Mesodermal cell (in vitro differentiated cells): ENCODE measurements around the gene LARGE1.

Experiments
- H3K27ac ChIP-seq: 2 replicates; pipeline ENCODE4 v1.7.0; 2013; ENCODE audit warnings: mild to moderate bottlenecking, low read depth, low read length, moderate library complexity; ENCODE audit not compliant: severe bottlenecking
- H3K36me3 ChIP-seq: 2 replicates; pipeline ENCODE4 v1.7.1; 2013; ENCODE audit warnings: mild to moderate bottlenecking, low read length, moderate library complexity; ENCODE audit not compliant: control insufficient read depth, insufficient read depth
- H3K4me1 ChIP-seq: one replicate; pipeline ENCODE4 v1.7.1; 2013; ENCODE audit warnings: mild to moderate bottlenecking, low read length; ENCODE audit not compliant: insufficient read depth, control insufficient read depth, poor library complexity, severe bottlenecking
- H3K4me3 ChIP-seq: 2 replicates; pipeline ENCODE4 v1.7.0; 2013; ENCODE audit warnings: low read length, control low read depth, mild to moderate bottlenecking; ENCODE audit not compliant: insufficient read depth, poor library complexity, severe bottlenecking; ENCODE audit errors: extremely low read depth
- H3K9me3 ChIP-seq: 2 replicates; pipeline ENCODE4 v1.7.1; 2013; ENCODE audit warnings: mild to moderate bottlenecking, low read length, moderate library complexity; ENCODE audit not compliant: control insufficient read depth
- WGBS, 2 experiments: methylation state at CpG; one replicate each; pipeline ENCODE4 v1.1.5; 2013; ENCODE audit warnings: missing lambda C conversion rate in 2 of 2; ENCODE audit not compliant: insufficient coverage in 2 of 2; 5-methylcytosine and 5-hydroxymethylcytosine counted together

The LARGE1 gene

DNA sequence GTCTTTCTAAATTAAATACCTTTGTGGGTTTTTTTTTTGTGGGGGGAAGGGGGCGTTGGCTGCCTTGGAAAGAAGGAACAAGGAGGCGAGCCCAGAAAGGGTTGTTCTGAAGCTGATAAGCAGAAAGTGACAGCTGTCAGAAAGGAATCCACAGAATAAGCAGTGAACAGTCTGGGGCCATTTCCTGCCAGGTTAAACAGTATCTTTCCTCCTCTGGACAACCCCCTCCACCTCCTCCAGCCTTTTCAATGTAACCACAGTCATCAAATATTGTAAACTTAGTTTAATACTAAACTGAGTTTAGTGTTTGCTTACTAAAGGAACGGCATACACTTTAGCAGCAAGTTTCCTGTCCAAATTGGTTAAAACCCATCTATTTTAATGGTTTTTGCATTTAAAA, 590.9 kb downstream of the LARGE1 start:
- 88 to 100% methylated on average over 1 of the region's 3 CpGs for WGBS, 2 experiments
- peaks cover 16% of the 10 kb centered on the region for H3K4me1 ChIP-seq

DNA sequence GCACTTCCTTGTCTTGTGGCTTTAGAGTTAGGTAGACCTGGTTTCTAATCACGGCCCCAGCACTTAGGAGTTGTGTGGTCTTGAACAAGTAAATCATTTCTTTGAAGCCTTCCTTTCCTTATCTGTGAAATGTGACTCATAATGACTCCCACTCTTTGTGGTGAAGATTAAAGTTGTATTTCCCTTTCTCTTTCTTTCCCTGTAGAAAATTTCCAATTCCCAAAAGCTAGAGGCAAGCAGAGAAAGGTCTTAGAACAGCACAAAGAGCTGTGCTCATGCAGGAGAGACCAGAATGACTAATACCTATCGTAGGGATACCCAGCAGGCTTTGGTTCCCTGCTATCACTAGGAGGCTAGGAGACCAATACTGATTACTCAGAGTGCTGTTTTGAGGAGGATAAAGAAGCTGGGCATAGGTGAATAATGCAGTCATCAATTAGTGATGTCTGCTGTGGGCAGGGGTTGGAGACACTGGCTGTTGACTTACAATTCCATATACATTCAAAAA, 591.4 kb downstream of the LARGE1 start:
- 80 to 83% methylated on average over 1 of the region's 2 CpGs for WGBS, 2 experiments

More for the DNA sequence above, 590.9 kb downstream of the LARGE1 start:
- Histone ChIP-seq H3K27ac (peak overlapping the region; percentile 11), H3K9me3 (peaks cover 9% of the 10 kb centered on the region), H3K4me3 (no peak overlapping the region), H3K36me3 (peaks cover 21% of the 10 kb centered on the region)

DNA sequence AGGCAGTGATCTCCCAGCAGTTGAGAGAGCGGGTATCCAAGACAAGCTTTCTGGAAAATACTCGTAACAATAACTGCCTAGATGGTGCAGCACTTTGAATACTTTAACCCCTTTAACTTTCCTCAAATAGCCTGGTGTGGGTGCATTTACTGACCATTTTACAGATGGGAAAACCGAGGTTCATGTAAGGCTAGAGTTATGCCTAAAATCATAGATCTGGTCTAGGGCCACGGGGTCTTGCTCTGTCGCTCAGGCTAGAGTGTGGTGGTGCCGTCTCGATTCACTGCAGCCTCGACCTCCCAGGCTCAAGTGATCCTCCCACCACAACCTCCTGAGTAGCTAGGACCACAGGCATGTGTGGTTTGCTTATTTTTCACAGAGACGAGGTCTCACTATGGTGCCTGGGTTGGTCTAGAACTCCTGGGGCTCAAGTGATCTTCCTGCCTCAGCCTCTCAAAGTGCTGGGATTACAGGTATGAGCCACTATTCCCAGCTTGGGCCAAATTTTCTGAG, 592.9 kb downstream of the LARGE1 start:
- Histone ChIP-seq H3K4me1 (peaks cover 16% of the 10 kb centered on the region), H3K9me3 (peaks cover 9% of the 10 kb centered on the region), H3K36me3 (peaks cover 17% of the 10 kb centered on the region), H3K4me3 (no peak overlapping the region), H3K27ac (no peak overlapping the region)
- WGBS, 2 experiments: 87 to 91% methylated on average over 4 to 8 of the region's 9 CpGs

More for the DNA sequence above, 591.4 kb downstream of the LARGE1 start:
- peak overlapping the region; percentile 11 for H3K27ac ChIP-seq
- peaks cover 21% of the 10 kb centered on the region for H3K36me3 ChIP-seq
- peaks cover 16% of the 10 kb centered on the region for H3K4me1 ChIP-seq
- H3K9me3 ChIP-seq: peaks cover 9% of the 10 kb centered on the region
- no peak overlapping the region for H3K4me3 ChIP-seq

DNA sequence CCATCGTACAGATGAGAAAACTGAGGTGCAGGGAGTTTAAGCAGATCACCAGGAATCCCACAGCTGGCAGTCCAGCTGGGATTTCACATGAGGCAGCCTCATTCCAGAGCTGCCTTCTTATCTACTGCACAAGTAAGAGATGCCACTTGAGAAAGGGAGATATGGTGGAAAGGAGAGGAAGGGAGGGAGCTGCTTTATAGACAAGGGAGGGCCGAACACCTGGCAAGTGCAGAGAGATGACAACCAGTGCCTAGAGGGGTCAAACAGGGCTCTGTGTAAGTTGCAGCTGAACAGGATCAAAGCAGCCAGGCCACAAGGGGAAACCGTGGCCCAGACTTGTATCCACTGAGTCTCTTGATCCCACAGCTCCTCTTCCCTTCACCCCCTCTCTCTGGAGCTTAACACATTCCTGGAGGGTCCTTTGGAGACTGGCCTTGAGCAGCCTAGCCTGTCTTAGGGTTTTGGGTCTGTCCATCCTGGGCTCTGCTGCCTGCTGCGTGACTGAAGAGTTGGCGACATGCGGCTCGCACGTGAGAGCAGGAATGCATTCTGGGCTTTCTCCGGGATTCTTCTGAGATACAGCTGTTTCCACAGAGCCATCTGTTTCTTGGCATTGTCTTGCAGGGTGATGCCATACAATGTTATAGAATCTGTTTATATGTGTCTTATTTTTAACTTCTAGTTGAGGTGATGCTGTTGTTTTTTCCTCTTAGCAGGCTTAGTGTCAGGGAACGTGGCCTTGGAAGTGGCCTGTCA, 593.6 kb downstream of the LARGE1 start:
- Histone ChIP-seq H3K36me3 (peaks cover 16% of the 10 kb centered on the region), H3K4me1 (peaks cover 16% of the 10 kb centered on the region), H3K4me3 (no peak overlapping the region), H3K27ac (no peak overlapping the region), H3K9me3 (peaks cover 9% of the 10 kb centered on the region)
- 93 to 96% methylated on average over 9 of the region's 10 CpGs for WGBS, 2 experiments

DNA sequence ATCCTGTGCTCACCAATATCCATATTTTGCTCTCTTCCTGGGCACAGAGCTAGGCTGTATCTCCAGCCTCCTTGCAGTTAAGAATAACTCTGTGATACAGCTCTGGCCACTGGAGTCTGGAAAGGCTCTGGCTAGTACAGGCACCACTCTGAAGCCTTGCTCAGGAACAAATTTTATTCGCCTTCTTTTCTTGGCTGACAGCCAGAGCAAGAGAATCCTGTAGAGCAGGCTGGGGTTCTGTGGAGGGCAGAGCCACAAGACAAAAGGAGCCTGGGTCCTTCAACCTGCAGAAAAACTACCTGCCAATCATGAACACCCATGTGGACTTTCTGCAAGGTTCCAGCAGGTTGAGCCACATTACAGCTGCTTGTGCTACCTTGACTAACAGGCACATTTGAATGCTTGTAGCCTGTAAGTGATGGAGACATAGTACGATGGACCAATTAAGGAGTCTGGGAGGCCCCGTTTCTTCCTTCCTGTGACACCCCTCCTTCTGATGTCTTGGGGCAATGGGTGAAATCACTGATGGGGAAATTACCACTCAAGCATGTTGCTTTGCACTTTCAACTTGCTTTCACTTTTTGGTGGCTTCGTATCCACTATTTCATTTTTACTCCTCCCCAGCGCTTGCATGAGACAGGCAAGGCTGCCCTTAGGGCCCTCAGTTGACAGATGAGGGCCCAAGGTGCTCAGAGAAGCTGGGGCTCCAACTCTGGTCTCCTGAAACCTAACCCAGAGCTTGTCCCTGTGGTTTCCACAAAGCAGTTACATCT, 594.9 kb downstream of the LARGE1 start:
- Histone ChIP-seq H3K9me3 (peaks cover 9% of the 10 kb centered on the region), H3K27ac (no peak overlapping the region), H3K36me3 (peaks cover 8% of the 10 kb centered on the region), H3K4me1 (peaks cover 16% of the 10 kb centered on the region), H3K4me3 (no peak overlapping the region)
- WGBS, 2 experiments: 75 to 98% methylated on average over 3 to 5 of the region's 5 CpGs

DNA sequence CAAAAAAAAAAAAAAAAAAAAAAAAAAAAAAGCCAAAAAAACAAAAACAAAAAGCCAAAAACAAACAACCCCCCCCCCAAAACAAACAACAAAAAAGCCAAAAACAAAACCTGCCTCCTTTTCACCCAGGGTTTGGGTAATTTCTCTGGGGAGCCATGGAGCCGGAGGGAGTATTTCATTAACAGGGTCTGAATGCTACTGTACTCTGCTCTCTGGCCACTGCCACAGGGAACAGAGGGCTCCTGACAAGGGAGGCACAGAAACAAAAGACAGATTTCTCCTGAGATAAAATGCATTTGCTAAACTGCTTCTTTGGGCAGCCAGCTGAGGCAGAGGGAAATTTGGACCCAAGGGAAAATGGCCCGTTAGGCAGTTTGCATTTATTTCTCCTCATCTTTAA, 596.0 kb downstream of the LARGE1 start:
- Histone ChIP-seq H3K36me3 (peaks cover 6% of the 10 kb centered on the region), H3K27ac (no peak overlapping the region), H3K4me3 (no peak overlapping the region), H3K9me3 (peaks cover under 1% of the 10 kb centered on the region), H3K4me1 (peaks cover 8% of the 10 kb centered on the region)
- WGBS, 2 experiments: 84 to 100% methylated on average over 2 of the region's 2 CpGs

DNA sequence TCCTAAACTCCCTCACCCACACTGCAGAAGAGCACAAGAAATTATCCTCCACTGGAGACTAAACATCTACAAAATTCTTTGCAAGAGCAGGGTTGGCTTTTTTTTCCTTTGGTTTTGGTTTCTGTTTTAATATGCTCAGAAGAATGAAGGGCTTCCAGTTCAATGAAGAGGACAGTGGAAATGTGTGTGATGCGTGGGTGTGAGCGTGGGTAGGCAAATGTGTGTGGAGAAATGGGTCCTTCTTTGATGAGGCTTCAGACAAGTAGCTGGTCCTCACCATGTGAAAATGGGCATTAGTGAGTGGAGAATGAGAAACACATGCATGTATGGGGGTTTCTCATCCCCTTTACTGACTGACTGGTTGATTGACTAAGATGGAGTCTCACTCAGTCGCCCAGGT, 598.8 kb downstream of the LARGE1 start:
- no peak overlapping the region for H3K4me3 ChIP-seq
- peaks cover 5% of the 10 kb centered on the region for H3K4me1 ChIP-seq
- H3K9me3 ChIP-seq: no peaks in the 10 kb centered on the region
- H3K27ac ChIP-seq: no peak overlapping the region
- peaks cover 6% of the 10 kb centered on the region for H3K36me3 ChIP-seq
- WGBS, 2 experiments: 62% methylated on average over 3 of the region's 3 CpGs; no CpG with 5 or more reads in 1 of the 2 experiments

DNA sequence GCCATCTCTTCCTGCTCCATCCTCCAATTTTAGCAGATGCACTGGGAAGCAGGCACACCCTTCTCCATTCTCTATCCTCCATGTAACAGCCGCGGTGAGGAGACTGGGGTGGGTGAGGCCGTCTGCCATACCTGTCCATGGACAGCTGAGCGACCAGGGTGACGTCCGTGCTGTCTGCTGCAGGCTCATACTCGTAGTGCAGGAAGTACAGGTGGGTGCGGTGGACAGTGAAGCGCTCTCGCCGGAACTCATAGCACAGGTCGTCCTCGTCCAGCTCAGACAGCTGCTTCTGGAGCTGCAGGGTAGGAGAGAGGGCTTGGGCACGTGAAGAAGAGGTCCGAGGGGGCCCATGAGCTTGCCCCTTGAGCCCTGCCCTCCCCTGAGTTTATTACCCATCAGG, 604.3 kb downstream of the LARGE1 start:
- H3K36me3 ChIP-seq: peaks cover 20% of the 10 kb centered on the region
- no peak overlapping the region for H3K4me3 ChIP-seq
- H3K27ac ChIP-seq: no peak overlapping the region
- no peaks in the 10 kb centered on the region for H3K4me1 ChIP-seq
- WGBS, 2 experiments: 98% methylated on average over 11 to 12 of the region's 15 CpGs
- H3K9me3 ChIP-seq: no peaks in the 10 kb centered on the region

DNA sequence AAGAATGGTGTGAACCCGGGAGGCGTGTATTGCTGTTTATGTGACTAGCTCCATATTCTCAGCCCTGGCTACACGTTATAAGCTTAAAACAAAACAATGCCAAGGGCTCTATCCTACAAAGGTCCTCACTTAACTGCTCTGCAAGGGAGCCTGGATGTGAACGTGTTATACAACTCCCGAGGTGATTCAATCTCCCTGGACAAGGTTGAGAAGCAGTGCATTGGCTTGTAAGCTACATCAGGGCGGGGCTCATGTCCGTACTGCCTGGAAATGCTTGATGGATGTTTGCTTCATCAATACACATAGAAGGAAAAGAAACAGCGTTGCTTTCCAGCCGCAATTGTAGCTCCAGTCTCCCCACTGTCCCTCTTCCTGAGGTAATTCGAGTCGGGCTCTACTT, 605.2 kb downstream of the LARGE1 start:
- WGBS, 2 experiments: 88 to 96% methylated on average over 6 to 8 of the region's 11 CpGs
- peaks cover 20% of the 10 kb centered on the region for H3K36me3 ChIP-seq
- H3K4me1 ChIP-seq: no peaks in the 10 kb centered on the region
- no peak overlapping the region for H3K27ac ChIP-seq
- no peaks in the 10 kb centered on the region for H3K9me3 ChIP-seq
- no peak overlapping the region for H3K4me3 ChIP-seq

DNA sequence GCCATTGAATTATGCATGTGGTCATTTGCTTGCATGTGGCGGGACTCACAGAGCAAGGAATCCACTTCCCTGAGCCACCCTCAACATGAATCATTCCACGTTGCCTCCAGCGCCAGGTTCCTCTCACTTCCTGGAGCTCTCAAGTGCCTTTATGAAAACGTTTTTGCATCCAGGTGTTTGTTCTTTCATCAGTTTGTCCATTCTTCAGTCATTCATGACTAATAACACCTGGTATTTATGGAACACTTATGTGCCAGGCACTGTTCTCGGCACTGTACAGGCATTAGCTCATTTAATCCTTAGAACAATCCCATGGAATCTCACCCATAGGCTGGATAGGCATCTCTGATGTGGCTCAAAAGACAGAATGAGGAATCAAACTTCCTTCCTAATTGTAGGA, 606.0 kb downstream of the LARGE1 start:
- 82 to 92% methylated on average over 4 to 5 of the region's 5 CpGs for WGBS, 2 experiments
- no peaks in the 10 kb centered on the region for H3K9me3 ChIP-seq

More for the DNA sequence above, 606.0 kb downstream of the LARGE1 start:
- H3K27ac ChIP-seq: no peak overlapping the region
- peaks cover 20% of the 10 kb centered on the region for H3K36me3 ChIP-seq
- no peaks in the 10 kb centered on the region for H3K4me1 ChIP-seq
- no peak overlapping the region for H3K4me3 ChIP-seq
